SJSA1 (cell line): ENCODE measurements around the gene MAP3K15. TPM values are rescaled to one million over a fixed set of nuclear protein-coding genes. Genes with fewer than 3 reads are reported as not detected.
"Not testable (repeated sequence)": the region's sequence is repeated elsewhere in the genome, so short reads cannot be mapped to it uniquely, and the experiment has no call there.

Source experiments
- DNase-seq, 2 experiments: peaks; one replicate each; pipeline ENCODE4 v3.0.0-alpha.2; 2015 to 2020; ENCODE audit warnings: low spot score in 2 of 2, low read depth in 1 of 2
- H3K27ac ChIP-seq: fragments of 250-450 bp; sonication (Bioruptor Pico); 2 replicates; pipeline ENCODE4 v1.5.1; 2020; ENCODE audit warnings: mild to moderate bottlenecking, moderate library complexity
- H3K27me3 ChIP-seq: fragments of 250-450 bp; sonication (Bioruptor Pico); replicated peaks from 2 replicates; pipeline ENCODE4 v1.5.1; 2020; ENCODE audit warnings: mild to moderate bottlenecking, moderate library complexity
- H3K36me3 ChIP-seq: fragments of 250-450 bp; sonication (Bioruptor Pico); 2 replicates; pipeline ENCODE4 v1.5.1; 2020; ENCODE audit warnings: mild to moderate bottlenecking
- H3K4me1 ChIP-seq: fragments of 250-450 bp; sonication (Bioruptor Pico); replicated peaks from 2 replicates; pipeline ENCODE4 v1.6.1; 2021; ENCODE audit warnings: mild to moderate bottlenecking
- H3K4me3 ChIP-seq: fragments of 250-450 bp; sonication (Bioruptor Pico); 2 replicates; pipeline ENCODE4 v1.5.1; 2020; ENCODE audit warnings: mild to moderate bottlenecking
- H3K9me3 ChIP-seq: fragments of 250-450 bp; sonication (Bioruptor Pico); replicated peaks from 2 replicates; pipeline ENCODE4 v1.5.1; 2020; ENCODE audit warnings: mild to moderate bottlenecking
- total RNA-seq: library from RNA; depleted of rRNA; stranded (reverse); fragments of >200 nt; shearing (Covaris generic); gene quantifications from 2 replicates; pipeline ENCODE4 v1.2.3, GENCODE V29; 2014

MAP3K15 gene
- total RNA-seq, 1 experiment from 2014 or later: not detected

DNA sequence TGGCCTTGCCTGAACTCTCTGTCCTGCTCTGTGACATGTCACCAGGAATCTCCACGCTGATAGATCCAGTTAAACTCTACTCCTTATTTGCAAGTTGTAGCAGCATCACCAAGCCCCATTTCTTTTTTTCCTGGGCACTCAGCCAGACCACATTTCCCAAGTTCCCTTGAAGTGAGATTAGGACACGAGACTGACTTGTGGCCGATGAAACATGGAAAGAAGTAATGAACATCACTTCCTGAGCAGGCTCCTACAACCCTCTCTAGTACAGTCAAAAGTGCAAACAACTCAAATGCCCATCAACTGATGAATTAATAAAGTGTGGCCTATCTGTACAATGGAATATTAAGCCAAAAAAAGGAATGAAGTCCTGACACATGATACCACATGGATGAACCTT, 74.6 kb downstream of the MAP3K15 start:
- Histone ChIP-seq H3K27ac (no peak overlapping the region), H3K4me3 (no peak overlapping the region), H3K27me3 (no peaks in the 10 kb centered on the region), H3K4me1 (no peaks in the 10 kb centered on the region), H3K36me3 (no peaks in the 10 kb centered on the region), H3K9me3 (no peaks in the 10 kb centered on the region)
- DNase-seq: no peak

DNA sequence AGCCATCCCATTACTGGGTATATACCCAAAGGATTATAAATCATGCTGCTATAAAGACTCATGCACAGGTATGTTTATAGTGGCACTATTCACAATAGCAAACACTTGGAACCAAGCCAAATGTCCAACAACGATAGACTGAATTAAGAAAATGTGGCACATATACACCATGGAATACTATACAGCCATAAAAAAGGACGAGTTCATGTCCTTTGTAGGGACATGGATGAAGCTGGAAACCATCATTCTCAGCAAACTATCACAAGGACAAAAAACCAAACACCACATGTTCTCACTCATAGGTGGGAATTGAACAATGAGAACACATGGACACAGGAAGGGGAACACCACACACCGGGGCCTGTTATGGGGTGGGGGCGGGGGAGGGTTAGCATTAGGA, 92.6 kb downstream of the MAP3K15 start:
- not testable (repeated sequence) for H3K4me3 ChIP-seq, H3K4me1 ChIP-seq, H3K9me3 ChIP-seq

DNA sequence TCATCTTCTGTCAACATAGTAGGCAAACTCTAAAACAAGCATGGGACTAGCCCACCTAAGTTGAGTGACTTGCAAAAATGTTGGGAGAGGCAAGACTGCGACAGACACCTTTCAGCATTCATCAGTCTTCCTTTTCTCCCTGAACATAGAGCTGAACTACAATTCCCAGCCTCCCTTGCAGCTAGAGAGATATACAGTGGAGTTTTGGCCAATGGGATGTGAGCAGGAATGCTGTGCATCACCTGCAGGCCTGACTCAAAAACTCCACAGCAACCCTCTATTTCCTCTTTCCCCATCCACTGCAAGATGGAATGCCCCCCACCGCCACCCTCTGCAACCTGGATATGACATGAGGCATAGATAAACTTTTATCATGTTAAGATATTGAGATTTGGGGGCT, 105.0 kb downstream of the MAP3K15 start:
- Histone ChIP-seq H3K4me3 (no peak overlapping the region), H3K27me3 (no peaks in the 10 kb centered on the region), H3K27ac (no peak overlapping the region), H3K4me1 (no peaks in the 10 kb centered on the region), H3K36me3 (no peaks in the 10 kb centered on the region), H3K9me3 (no peaks in the 10 kb centered on the region)
- no peak for DNase-seq

More for the DNA sequence above, 92.6 kb downstream of the MAP3K15 start:
- not testable (repeated sequence) for H3K36me3 ChIP-seq, H3K27me3 ChIP-seq, H3K27ac ChIP-seq, DNase-seq

DNA sequence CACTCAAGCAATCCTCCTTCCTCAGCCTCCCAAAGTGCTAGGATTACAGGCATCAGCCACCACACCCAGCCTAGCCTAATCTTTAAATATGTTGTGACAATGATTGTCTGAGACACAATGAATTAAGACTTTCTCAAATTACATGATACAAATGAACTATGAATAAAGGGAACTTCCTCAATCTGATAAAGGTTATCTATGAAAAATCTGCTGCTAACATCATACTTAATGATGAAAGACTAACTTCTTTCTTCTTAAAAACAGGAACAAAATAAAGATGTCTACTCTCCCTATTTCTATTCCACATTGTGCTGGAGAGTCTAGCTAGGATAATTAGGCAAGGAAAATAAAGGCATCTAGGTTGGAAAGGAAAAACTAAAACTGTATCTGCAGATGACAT, 111.6 kb downstream of the MAP3K15 start:
- H3K4me1 ChIP-seq: no peaks in the 10 kb centered on the region
- H3K27ac ChIP-seq: no peak overlapping the region
- no peaks in the 10 kb centered on the region for H3K36me3 ChIP-seq
- no peak for DNase-seq
- H3K4me3 ChIP-seq: no peak overlapping the region
- no peaks in the 10 kb centered on the region for H3K27me3 ChIP-seq
- no peaks in the 10 kb centered on the region for H3K9me3 ChIP-seq

DNA sequence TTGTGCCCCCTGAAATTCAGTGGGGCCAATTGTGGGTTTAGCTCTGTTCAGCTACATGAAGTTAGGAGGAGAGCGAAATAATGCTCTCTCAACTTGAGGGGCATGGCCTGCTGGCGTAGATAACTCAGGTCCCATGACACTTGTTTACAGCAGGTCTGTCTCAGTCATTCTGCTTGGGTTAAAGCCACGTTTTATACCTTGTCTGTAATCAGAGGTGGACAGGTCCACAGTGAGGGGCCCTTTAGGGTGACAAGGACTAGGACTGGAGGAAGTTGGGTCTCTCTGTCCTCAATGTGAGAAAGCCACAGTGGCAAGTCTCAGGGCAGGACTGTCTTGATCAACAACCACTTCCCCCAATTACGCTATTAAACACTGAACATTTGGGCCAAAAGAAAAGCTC, 122.6 kb downstream of the MAP3K15 start:
- DNase-seq: no peak
- H3K36me3 ChIP-seq: no peaks in the 10 kb centered on the region
- H3K4me1 ChIP-seq: no peaks in the 10 kb centered on the region
- no peak overlapping the region for H3K27ac ChIP-seq
- H3K9me3 ChIP-seq: no peaks in the 10 kb centered on the region
- H3K27me3 ChIP-seq: no peaks in the 10 kb centered on the region
- H3K4me3 ChIP-seq: no peak overlapping the region

DNA sequence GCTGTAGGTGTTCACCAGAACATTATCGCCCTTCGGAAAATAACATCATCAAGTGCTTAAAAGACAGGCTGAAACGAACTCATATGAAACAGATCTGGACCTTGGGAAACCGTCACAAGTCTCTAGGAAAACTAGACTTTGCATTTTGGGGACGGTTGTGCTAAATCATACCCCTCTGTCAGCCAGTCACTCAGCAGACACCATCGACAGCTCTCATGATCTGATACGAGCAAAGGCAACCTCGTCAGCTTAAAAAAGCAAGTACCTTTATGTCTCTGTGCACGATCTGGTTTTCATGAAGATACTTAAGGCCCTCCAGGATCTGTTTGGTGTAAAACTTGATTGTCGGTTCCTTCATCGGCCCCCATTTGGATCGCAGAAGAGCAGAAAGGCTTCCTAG, 123.2 kb downstream of the MAP3K15 start:
- no peaks in the 10 kb centered on the region for H3K9me3 ChIP-seq
- H3K36me3 ChIP-seq: no peaks in the 10 kb centered on the region
- no peaks in the 10 kb centered on the region for H3K27me3 ChIP-seq

DNA sequence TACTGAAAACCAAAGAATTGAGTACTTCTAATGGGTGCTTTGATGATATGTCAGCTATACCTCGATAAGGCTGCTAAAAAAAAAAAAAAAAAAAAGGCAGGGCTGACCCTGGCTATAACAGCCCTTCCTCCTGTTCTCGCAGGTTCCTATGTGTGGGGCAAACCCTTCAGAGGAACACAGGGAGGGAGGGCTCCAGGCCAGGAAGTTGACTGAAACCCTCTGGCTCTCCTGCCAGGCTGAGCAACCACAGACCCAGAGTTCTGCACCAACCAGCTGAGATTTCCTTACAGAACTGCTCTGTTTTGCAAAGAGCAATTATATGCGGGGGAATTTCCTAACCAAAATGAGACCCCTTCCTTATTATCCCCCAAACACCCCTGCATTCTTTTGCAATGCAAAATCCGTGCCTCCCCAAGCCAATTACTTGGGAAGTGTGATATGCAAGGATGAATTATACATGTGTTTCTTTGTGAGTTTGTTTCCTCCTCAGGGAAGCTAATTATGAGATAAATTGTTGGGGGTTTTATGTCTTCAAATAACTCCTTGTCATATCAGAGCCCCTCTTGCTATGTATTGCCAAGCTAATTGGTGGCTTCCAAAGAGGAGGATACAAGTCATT, 126.0 kb downstream of the MAP3K15 start:
- Histone ChIP-seq H3K4me1 (no peaks in the 10 kb centered on the region), H3K27ac (no peak overlapping the region), H3K9me3 (no peaks in the 10 kb centered on the region), H3K27me3 (no peaks in the 10 kb centered on the region), H3K36me3 (no peaks in the 10 kb centered on the region), H3K4me3 (no peak overlapping the region)
- no peak for DNase-seq

More for the DNA sequence above, 123.2 kb downstream of the MAP3K15 start:
- Histone ChIP-seq H3K4me3 (no peak overlapping the region), H3K27ac (no peak overlapping the region), H3K4me1 (no peaks in the 10 kb centered on the region)
- DNase-seq: no peak

DNA sequence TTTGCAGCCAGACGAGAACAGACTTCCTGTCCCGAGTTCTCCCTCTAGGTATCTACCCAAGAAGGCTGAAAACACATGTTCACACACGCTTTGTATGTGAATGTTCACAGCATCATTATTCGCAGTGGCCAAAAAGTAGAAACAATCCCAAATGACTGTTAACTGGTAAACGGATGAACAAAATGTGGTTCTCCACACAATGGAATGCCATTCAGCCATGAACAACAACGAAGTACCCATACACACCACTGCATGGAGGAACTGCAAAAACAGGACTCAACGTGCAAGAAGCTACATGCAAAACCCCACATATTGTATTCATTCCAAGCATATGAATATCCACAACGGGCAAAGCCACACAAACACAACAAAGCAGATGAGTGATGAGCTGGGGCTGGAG, 126.6 kb downstream of the MAP3K15 start:
- no peak for DNase-seq
- H3K9me3 ChIP-seq: no peaks in the 10 kb centered on the region
- H3K36me3 ChIP-seq: no peaks in the 10 kb centered on the region
- H3K27me3 ChIP-seq: no peaks in the 10 kb centered on the region
- H3K4me1 ChIP-seq: no peaks in the 10 kb centered on the region
- H3K4me3 ChIP-seq: no peak overlapping the region
- H3K27ac ChIP-seq: no peak overlapping the region

DNA sequence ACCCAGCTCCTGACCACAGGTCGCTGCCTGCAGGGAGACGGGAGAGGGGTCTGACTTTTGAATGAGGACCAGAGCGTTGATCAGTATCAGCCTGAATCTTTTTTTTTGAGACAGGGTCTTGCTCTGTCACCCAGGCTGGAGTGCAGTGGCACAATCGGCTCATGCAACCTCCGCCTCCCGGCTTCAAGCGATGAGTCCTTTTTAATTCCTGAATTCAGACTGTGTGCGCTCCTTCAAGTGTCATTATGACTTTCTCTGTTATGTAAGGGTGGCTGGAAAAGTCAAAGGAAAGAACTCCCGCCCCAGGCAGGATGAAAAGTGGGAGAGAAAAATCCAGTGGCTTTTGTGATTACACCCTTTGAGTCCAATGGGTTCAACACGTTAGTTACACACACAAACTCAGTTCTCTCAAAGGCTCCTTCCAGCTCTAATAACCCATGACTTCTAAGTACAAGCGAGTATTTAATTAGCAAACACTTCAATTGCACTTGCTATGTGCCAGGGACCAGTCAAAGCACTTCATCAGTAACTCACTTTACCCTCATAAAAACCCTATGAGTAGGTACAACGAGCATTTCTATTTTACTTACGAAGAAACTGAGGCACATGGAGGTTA, 127.1 kb downstream of the MAP3K15 start:
- 0 out of 2 replicates have a peak, but pooled peaks cover 4% of the 10 kb centered on the region for H3K27me3 ChIP-seq
- H3K4me3 ChIP-seq: no peak overlapping the region
- no peak for DNase-seq
- H3K4me1 ChIP-seq: no peaks in the 10 kb centered on the region
- no peaks in the 10 kb centered on the region for H3K36me3 ChIP-seq
- no peaks in the 10 kb centered on the region for H3K9me3 ChIP-seq
- no peak overlapping the region for H3K27ac ChIP-seq

DNA sequence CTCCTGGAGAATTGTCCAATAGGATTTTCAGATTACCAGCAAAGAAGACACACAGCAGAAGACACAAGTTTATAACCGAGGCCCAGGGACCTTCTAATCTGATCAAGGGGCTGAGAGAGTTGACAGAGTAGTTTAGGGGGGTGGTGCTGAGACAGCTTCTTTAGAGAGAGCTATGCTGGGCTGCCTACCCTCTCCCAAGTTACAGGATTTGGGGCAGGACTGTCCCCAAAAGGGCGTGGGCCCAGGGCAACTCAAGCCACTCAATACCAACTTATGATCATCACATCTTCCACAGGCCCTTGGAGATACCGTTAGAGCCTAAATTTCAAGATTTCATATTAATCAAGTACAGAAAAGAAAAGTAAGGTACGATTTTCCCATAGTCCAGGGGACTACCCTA, 128.6 kb downstream of the MAP3K15 start:
- H3K4me3 ChIP-seq: no peak overlapping the region
- H3K36me3 ChIP-seq: no peaks in the 10 kb centered on the region
- H3K27me3 ChIP-seq: 0 out of 2 replicates have a peak, but pooled peaks cover 4% of the 10 kb centered on the region
- DNase-seq: no peak
- H3K4me1 ChIP-seq: no peaks in the 10 kb centered on the region
- H3K27ac ChIP-seq: no peak overlapping the region
- no peaks in the 10 kb centered on the region for H3K9me3 ChIP-seq

DNA sequence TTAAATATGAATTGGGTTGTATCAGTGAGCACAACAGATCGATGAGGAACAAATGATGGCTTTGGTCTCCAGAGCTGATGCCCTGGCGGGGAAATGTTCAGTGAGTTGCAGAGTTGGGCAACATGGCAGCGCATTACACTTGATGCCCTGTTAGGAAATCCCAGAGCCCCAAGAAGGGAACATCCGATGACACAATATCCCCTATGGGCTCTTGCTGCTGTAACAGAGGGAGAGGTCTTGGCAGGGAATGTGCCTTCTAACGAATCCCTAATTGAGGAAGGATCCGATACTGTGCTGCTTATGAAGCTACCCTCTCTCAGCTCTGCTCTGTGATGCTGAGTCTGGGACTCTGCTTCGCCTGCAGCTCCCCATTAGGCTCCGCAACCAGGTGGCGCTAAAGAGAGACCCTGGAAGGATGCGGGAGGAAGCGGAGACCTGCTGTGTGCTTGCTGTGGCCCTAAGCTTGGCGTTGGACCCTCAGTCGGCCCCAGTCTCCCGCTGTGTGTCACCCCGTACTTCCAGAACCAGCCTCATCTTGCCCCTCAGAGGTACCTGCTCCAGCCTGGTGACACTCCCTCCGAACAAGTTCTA, 132.7 kb downstream of the MAP3K15 start:
- DNase-seq: peak in 1 of 2 experiments; percentile 5
- H3K4me1 ChIP-seq: no peaks in the 10 kb centered on the region
- H3K27me3 ChIP-seq: 0 out of 2 replicates have a peak, but pooled peaks cover 4% of the 10 kb centered on the region
- no peak overlapping the region for H3K4me3 ChIP-seq
- no peaks in the 10 kb centered on the region for H3K36me3 ChIP-seq
- no peaks in the 10 kb centered on the region for H3K9me3 ChIP-seq
- H3K27ac ChIP-seq: no peak overlapping the region

DNA sequence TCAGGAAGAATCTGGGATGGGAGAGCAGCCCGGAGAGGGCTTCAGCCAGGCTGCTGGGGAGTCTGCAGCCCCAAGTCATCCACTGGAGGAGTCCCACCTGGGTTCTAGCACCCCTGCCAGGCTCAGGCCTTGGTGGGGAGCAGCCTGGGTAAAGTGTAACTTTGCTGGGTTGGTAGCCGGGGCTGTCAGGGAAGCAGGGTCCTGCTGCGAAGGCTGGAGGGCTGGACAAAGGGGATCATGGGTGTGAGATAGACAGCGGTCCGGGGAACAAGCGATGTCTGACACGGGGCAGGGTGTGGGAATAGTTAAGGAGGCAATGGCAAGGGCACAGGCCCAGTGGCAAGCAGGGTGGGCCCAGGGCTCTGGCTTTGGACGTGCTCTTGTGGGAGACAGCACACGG, 134.0 kb downstream of the MAP3K15 start:
- Histone ChIP-seq H3K27ac (no peak overlapping the region), H3K4me3 (no peak overlapping the region), H3K36me3 (no peaks in the 10 kb centered on the region), H3K27me3 (0 out of 2 replicates have a peak, but pooled peaks cover 4% of the 10 kb centered on the region), H3K4me1 (no peaks in the 10 kb centered on the region), H3K9me3 (no peaks in the 10 kb centered on the region)
- no peak for DNase-seq

DNA sequence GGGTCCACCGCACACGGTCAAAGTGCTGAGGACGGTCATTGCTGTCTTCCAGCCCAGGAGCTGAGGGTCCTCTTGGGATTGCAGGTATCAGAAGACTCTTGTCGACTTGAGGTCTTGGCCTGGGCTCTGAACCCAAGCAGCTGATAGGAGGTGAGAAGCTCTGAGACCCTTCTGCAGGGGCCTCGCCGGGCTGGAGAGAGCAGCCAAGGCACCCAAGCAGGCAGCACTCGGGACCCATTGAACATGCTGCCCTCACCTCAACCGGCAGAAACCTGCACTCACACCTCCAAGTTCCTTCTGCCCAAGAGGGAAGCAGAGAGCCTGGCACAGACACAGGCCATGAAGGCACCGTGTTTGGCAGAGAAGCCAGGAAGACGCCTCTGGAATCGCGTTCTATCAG, 137.5 kb downstream of the MAP3K15 start:
- no peaks in the 10 kb centered on the region for H3K9me3 ChIP-seq
- no peak overlapping the region for H3K4me3 ChIP-seq
- H3K36me3 ChIP-seq: no peaks in the 10 kb centered on the region
- no peaks in the 10 kb centered on the region for H3K27me3 ChIP-seq
- H3K4me1 ChIP-seq: no peaks in the 10 kb centered on the region
- H3K27ac ChIP-seq: no peak overlapping the region
- no peak for DNase-seq

DNA sequence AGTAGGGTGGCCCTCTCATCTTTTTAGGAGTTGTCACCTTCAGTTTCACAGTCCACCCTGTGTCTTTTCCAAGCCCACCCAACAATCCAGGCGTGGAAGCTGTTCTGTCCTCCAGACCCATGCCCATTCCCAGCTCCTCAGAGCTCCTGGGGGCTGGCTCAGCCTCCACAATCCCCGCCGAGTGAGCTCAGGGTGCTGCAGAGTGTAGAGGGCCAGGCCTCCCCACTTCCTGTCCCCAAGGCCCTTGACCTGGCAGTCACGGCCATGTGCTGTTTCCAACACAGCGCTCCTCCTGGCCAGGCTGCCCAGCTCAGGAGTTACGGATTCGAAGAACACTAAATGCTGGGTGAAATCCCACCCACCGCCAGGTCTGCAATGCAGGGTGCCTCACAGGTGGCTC, 139.8 kb downstream of the MAP3K15 start:
- no peaks in the 10 kb centered on the region for H3K36me3 ChIP-seq
- no peak for DNase-seq
- H3K4me1 ChIP-seq: peaks cover 3% of the 10 kb centered on the region; the same call in 1 of the 2 replicates
- no peaks in the 10 kb centered on the region for H3K9me3 ChIP-seq
- no peaks in the 10 kb centered on the region for H3K27me3 ChIP-seq
- no peak overlapping the region for H3K27ac ChIP-seq
- H3K4me3 ChIP-seq: no peak overlapping the region
